ENCODE measurements around the gene PPARG.

The PPARG gene

GRCh38 chr3:12438318-12438717 lies 149.4 kb downstream of the PPARG start:
- Histone ChIP-seq H3K4me3 (ENCODE audit: low read length) (no peak overlapping the region), H3K9me2 (replicated peaks; ENCODE audit: control insufficient read depth, low read length) (no peaks in the 10 kb centered on the region), H3K36me3 (ENCODE audit: control insufficient read depth, low read length) (no peaks in the 10 kb centered on the region), H3K9me3 (ENCODE audit: control insufficient read depth, insufficient read depth, low read length) (no peaks in the 10 kb centered on the region), H4K20me1 (ENCODE audit: control insufficient read depth, insufficient read depth, low read depth, low read length) (no peaks in the 10 kb centered on the region), H3K27me3 (ENCODE audit: control insufficient read depth, low read length) (0 out of 2 replicates have a peak, but pooled peaks cover 2% of the 10 kb centered on the region), H3K4me1 (ENCODE audit: control insufficient read depth, low read length) (no peaks in the 10 kb centered on the region), H3K27ac (ENCODE audit: low read depth, low read length) (no peak overlapping the region), H3K79me2 (ENCODE audit: control insufficient read depth, low read length) (no peaks in the 10 kb centered on the region), H3F3A (ENCODE audit: control insufficient read depth, insufficient read depth) (no peaks in the 10 kb centered on the region), H3K4me2 (ENCODE audit: low read length) (no peak overlapping the region)
- TF ChIP-seq CTCF (IDR thresholded peaks at IDR 0.05; ENCODE audit: low read depth, low read length, poor library complexity, severe bottlenecking) (no peak), EZH2phosphoT487 (IDR thresholded peaks at IDR 0.05; ENCODE audit: borderline replicate concordance, low read length) (no peak)

- no peak for TF ChIP-seq CTCF (IDR thresholded peaks at IDR 0.05; ENCODE audit: low read depth, low read length, poor library complexity, severe bottlenecking)
- TF ChIP-seq EZH2phosphoT487 (IDR thresholded peaks at IDR 0.05; ENCODE audit: borderline replicate concordance, low read length) = no peak
- Histone ChIP-seq H3K9me2 (replicated peaks; ENCODE audit: control insufficient read depth, low read length) (no peaks in the 10 kb centered on the region), H3F3A (ENCODE audit: control insufficient read depth, insufficient read depth) (no peaks in the 10 kb centered on the region)
Observed at GRCh38 chr3:12439161-12439940, 150.5 kb downstream of the PPARG start.

GRCh38 chr3:12440927-12441714 lies 152.3 kb downstream of the PPARG start:
- Histone ChIP-seq H3K4me2 (ENCODE audit: low read length) (no peak overlapping the region), H3K27me3 (ENCODE audit: control insufficient read depth, low read length) (no peaks in the 10 kb centered on the region), H3K79me2 (ENCODE audit: control insufficient read depth, low read length) (no peaks in the 10 kb centered on the region), H3K4me3 (ENCODE audit: low read length) (no peak overlapping the region), H3K9me2 (replicated peaks; ENCODE audit: control insufficient read depth, low read length) (no peaks in the 10 kb centered on the region), H4K20me1 (ENCODE audit: control insufficient read depth, insufficient read depth, low read depth, low read length) (no peaks in the 10 kb centered on the region), H3K36me3 (ENCODE audit: control insufficient read depth, low read length) (no peaks in the 10 kb centered on the region), H3F3A (ENCODE audit: control insufficient read depth, insufficient read depth) (no peaks in the 10 kb centered on the region), H3K27ac (ENCODE audit: low read depth, low read length) (no peak overlapping the region), H3K4me1 (ENCODE audit: control insufficient read depth, low read length) (no peaks in the 10 kb centered on the region), H3K9me3 (ENCODE audit: control insufficient read depth, insufficient read depth, low read length) (no peaks in the 10 kb centered on the region)
- TF ChIP-seq EZH2phosphoT487 (IDR thresholded peaks at IDR 0.05; ENCODE audit: borderline replicate concordance, low read length) (no peak), CTCF (IDR thresholded peaks at IDR 0.05; ENCODE audit: low read depth, low read length, poor library complexity, severe bottlenecking) (no peak)

More at GRCh38 chr3:12439161-12439940, 150.5 kb downstream of the PPARG start:
- Histone ChIP-seq H3K27ac (ENCODE audit: low read depth, low read length) (no peak overlapping the region), H3K9me3 (ENCODE audit: control insufficient read depth, insufficient read depth, low read length) (no peaks in the 10 kb centered on the region), H3K79me2 (ENCODE audit: control insufficient read depth, low read length) (no peaks in the 10 kb centered on the region), H3K4me3 (ENCODE audit: low read length) (no peak overlapping the region), H4K20me1 (ENCODE audit: control insufficient read depth, insufficient read depth, low read depth, low read length) (no peaks in the 10 kb centered on the region), H3K4me1 (ENCODE audit: control insufficient read depth, low read length) (no peaks in the 10 kb centered on the region), H3K4me2 (ENCODE audit: low read length) (no peak overlapping the region), H3K27me3 (ENCODE audit: control insufficient read depth, low read length) (no peaks in the 10 kb centered on the region), H3K36me3 (ENCODE audit: control insufficient read depth, low read length) (no peaks in the 10 kb centered on the region)

Measured in DOHH2 (cell line).